GM21825 (cell line): Measurements from ENCODE around the gene CUL9.
"Not testable (repeated sequence)": the region's sequence is repeated elsewhere in the genome, so short reads cannot be mapped to it uniquely, and the experiment has no call there.

ENCODE experiments used
- ATAC-seq: cut with Tn5 transposase; IDR thresholded peaks from one replicate; pipeline ENCODE4 v1.9.1; 2021; ENCODE audit warnings: mild to moderate bottlenecking, moderate library complexity; ENCODE audit not compliant: unreplicated experiment

CUL9 gene

DNA sequence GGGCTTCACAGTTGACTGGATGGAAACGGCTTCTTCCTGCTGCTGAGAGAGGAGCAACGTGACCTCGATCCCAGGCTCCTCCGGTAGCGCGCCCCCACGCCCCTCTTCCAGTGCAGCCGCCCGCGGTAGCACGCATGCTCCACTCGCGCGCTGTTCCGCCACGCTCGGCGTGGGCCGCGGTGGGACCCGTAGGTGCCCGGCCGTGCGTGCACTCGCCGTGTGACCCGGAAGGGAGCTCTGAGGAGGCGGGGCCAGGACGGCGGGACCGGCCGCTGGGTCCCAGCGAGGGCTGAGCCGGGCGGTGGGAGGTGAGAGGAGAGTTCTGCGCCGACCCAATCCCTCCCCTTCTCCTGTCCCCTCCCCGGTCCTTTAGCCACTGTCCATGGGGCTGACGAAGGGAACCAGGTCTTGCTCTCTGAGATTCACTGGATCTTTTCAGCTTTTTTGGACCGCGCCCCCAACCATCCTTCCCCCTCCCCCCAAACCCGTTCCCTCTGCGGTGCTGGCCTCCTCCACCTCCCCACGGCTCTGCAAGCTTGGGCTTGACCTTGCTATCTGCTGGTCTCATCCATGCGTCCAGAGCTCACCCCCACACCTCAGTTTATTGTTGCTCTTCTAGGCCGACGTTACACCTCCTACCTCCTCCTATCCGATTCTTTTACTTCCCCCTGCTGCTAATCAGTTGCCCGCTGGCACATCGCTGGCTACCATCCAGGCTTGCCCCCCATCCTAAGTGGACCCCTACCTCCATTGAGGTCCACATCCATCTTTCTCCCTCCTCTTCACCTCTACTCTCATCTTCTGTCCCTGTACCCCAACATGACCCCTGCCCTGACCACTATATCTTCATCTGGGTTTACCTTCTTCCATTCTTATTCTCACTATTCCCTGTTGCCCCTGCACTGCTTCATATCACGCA lies at the start of gene CUL9:
TSS of gene CUL9 (plus strand) at position 255 of the 919 bp plus-strand sequence. CDS start 2,115 bp downstream, outside the sequence.
- peak; percentile 84 for ATAC-seq

DNA sequence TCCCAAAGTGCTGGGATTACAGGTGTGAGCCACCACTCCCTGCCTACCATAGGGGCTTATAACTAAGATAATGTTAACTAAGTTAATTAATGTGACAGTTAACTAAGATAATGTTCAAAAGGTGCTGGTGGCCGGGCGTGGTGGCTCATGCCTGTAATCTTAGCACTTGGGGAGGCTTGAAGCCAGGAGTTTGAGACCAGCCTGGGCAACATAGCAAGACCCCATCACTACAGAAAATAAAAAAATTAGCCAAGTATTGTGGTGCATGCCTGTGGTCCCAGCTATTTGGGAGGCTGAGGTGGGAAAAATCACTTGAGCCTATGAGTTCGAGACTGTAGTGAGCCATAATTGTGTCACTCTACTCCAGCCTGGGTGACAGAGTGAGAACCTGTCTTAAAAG lies 43.7 kb upstream of the CUL9 start:
- ATAC-seq = no peak

DNA sequence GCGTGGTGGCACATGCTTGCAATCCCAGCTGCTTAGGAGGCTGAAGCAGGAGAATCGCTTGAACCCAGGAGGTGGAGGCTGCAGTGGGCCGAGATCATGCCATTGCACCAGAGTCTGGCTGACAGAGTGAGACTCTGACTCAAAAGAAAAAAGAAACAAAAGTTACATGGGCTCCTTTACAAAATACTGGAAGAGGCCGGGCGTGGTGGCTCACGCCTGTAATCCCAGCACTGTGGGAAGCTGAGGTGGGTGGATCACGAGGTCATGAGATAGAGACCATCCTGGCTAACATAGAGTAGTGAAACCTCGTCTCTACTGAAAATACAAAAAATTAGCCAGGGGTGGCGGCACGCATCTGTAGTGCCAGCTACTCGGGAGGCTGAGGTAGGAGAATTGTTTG lies 42.0 kb upstream of the CUL9 start:
- ATAC-seq = not testable (repeated sequence)

DNA sequence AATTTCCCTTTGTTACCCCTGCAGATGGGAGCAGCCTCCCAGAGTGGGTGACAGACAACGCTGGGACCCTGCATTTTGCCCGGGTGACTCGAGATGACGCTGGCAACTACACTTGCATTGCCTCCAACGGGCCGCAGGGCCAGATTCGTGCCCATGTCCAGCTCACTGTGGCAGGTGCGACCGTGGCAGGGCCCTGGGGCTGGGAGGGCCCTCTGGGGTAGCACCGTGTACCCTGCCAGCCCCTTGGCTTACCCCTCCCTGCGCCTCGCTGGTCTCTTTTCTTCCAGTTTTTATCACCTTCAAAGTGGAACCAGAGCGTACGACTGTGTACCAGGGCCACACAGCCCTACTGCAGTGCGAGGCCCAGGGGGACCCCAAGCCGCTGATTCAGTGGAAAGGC lies 40.4 kb upstream of the CUL9 start:
- no peak for ATAC-seq

DNA sequence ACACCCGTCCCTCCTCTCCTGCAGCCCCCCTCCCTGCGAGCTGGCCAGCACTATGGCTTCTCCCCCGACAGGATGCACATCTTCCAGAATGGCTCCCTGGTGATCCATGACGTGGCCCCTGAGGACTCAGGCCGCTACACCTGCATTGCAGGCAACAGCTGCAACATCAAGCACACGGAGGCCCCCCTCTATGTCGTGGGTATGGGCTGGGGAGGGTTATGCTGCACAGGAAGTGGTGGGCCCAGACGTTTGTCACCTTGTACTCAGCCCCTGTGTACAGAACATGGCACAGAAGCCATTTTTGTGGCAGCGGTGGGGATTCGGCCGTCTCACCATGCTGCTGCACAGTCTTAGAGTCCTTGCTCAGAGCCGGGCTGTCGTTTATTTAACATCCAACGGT lies 39.9 kb upstream of the CUL9 start:
- ATAC-seq = no peak

DNA sequence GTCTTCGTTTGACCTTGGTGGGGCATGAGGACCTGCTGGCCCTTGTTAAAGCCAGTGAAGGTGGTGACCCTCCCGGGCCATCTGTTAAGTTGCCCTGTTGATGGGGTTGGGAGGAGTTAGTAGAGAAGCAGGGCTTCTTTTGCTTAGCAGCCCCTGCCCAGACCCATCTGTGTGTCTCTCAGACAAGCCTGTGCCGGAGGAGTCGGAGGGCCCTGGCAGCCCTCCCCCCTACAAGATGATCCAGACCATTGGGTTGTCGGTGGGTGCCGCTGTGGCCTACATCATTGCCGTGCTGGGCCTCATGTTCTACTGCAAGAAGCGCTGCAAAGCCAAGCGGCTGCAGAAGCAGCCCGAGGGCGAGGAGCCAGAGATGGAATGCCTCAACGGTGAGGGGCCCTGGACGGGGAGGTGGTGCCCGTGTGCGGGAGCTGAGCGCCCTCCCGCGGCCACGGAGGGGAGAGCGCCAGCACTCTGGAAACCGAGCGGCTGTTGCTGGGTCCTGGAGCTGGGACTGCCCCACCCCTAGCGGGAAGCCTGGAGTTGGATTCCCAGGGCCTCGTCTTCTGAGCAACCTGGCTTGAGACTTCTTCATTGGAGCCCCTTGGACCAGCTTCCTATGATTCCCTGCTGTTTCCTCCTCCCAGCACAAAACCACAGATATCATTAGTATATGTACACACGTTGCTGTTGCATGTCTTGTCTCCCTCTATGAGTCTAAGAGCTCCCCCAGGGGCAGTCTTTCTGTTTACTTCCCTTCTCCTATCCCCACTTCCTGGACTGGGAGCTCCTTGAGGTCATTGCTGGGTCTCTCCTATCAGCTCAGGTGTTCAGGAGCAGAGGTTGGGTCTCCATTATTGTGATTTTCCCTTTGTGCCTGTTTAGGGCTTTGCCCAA lies 38.5 kb upstream of the CUL9 start:
- peak; percentile 71 for ATAC-seq

DNA sequence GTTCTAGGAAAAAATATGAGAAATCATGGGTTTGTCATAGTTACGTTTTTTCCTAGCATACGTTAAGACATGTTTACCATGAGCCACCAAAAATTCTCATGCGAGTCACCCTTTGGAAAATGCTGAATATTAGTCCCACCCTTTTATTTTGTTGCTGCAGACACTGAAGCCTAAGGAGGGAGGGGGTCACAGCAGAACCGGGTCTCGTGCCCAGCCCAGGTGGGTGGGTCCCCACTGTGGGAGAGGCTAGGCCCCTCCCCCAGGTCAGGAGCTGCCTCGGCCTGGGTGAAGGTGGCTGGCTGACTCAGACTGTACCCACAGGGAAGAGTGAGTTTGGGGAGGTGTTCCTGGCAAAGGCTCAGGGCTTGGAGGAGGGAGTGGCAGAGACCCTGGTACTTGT lies 37.1 kb upstream of the CUL9 start:
- ATAC-seq = no peak

DNA sequence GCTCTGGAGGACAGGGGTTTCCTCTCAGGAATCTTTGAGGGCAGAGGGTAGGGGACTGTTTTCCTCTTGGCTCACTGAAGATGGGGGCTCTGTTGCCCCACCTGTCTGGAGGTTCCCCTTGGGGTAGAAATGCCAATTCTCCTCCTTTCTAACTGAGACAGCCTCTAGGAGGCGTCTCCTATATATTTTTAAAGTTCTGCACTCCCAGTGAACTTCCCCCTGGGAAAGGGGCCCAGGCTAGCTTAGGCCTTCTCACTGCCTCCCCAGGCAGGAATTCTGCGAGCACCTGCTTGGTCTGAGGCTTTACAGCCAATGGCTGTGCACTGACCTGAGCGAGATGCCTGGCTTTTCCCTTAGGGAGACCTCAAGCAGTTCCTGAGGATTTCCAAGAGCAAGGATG lies 35.7 kb upstream of the CUL9 start:
- no peak for ATAC-seq

DNA sequence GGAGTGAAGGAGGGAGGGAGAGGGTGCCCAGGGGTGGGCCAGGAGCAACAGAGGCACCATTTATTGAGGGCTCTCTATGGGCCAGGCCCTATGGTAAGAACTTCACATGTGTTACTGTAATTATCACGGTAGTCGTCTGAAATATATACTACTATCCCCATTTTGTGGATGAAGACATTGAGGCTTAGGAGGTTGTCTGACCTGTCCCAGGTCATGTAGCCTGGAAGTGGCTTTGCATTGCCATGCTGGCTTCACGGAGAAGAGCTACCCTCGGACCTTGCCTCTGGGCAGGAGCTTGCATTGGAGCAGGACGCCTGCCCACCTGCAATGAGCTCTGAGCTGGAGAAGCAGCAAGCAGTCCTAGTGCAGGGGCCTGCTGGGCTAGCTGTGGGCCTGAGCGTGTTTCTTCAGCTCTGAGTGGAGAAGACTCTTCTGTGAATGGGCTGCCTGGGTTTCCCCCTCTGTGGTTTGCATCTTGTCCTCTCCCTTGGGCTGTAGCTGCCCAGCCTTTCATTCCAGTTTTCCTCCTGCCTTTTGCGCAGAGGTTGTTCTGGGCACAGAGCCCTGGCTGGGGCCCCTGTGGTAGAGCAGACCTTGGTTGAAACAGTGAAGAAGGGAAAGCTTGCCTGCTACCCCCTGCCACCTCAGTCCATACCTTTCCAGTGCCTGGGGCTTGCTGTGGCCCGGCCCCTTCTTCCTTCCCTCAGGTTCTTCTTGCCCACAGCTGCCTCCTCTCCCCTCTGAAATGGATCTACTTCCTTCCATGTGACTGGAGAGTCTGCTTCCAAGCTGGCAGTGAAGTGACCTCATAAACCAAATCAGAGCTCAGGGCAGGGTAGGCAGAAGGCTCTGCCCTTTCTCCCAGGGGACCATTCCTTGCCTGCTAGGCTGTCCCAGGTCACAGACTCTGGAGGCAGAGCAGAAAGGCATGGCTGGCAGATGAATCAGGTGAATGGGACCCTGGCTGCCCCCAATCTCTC lies 35.0 kb upstream of the CUL9 start:
- no peak for ATAC-seq

DNA sequence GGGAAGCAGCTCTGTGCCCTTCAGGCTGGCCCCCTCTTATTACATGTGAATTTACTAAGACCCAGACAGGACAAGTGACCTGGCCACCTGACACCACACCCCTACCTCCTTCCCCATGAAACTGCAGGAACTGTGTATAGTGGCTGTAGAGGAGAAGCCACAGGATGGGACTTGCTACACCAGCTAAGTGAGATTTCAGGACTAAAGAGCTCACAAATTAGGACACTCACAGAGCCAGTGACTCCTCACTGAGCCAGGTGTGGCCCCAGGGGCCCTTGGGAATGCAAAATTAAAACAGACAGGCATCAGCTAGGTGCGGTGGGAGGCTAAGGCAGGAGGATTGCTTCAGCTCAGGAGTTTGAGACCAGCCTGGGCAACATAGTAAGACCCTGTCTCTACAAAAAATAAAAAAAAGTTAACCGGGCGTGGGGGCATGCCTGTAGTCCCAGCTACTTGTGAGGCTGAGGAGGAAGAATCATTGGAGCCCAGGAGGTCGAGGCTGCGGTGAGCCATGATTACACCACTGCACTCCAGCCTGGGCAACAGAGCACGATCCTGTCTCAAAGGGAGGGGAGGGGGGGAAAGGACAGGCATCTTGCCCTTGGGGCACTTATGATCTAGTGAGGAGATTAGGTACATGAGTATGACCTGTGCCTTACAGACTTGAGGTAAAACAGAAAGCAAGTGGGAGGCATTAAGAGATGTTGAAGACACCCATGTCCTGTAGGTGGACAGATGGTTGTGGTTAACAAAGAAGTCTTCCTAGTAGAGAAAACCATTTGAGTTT lies 34.1 kb upstream of the CUL9 start:
- ATAC-seq = no peak

DNA sequence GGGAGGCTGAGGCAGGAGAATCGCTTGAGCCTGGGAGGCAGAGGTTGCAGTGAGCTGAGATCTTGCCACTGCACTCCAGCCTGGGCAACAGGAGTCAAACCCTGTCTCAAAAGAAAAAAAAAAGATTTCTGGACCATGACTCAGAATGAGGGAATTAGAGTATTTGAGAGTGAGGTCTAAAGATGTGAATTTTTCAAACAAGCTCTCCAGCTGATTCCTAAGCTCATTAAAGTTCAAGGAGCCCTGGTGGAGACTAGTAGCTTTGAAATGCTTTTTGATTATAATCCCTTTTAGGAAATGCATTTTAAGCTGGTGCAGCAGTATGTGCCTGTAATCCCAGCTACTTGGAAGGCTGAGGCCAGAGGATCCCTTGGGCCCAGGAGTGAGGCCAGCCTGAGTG lies 32.7 kb upstream of the CUL9 start:
- no peak for ATAC-seq

DNA sequence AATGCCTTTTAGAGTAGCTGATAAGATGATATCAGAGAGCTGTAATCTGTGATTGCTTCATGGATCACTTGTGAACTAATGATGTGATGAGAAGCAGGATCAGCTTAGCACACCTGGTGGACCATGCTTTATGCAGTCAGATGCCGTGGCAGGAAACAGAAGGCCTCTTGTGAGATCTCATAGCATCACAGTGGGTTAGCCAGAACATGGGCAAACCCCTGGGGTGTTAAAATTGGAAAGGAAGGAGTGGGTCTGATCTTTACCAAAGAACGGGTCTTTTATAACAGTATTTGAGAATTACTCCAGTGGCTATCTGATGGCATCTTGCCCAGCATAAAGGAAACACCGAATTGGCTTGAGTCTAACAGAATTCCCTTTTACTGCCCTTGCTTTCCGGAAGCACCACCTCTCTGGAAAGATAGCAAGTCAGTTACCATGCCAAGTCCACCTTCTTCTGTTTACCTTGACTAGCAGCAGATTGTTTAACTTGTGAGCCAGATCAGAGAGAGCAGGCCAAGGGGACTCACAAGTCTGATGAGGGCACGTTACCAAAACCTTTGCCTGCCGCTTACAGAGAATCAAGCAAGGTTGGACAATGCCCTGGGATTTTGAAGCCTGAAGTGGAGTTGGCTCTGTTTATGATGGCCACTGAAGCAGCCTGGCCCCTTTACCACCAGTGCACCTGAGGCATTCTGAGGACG lies 31.8 kb upstream of the CUL9 start:
- ATAC-seq = no peak

DNA sequence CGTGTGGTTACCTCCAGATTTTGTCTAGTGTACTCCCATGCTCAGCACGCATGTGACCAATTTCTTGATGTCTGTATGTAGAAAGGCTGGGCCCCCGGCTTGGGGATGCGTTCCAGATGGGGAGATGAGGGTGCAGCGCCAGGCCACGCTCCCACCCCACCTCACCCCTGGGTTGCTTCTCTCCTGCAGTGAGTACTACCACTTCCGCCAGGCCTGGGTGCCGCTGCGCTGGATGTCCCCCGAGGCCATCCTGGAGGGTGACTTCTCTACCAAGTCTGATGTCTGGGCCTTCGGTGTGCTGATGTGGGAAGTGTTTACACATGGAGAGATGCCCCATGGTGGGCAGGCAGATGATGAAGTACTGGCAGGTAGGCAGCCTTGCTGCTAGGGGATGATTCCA lies 22.4 kb upstream of the CUL9 start:
- ATAC-seq = no peak

DNA sequence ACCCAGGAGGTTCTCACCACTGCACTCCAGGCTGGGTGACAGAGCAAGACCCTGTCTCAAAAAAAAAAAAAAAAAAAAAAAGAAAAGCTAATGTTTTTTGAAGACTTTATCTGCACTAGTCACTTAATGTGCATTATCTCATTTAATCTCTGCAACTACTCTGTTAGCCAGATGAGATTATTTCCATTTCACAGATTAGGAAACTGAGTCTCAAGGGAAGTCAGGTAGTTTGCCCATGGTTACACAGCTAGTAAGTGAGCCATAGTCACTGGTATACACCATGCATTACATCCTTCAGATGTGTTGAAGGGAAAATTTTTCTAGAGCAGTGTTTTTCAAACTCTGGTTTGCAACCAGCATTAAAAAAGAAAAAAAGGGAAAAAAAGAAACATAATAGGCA lies 18.1 kb upstream of the CUL9 start:
- ATAC-seq = no peak

DNA sequence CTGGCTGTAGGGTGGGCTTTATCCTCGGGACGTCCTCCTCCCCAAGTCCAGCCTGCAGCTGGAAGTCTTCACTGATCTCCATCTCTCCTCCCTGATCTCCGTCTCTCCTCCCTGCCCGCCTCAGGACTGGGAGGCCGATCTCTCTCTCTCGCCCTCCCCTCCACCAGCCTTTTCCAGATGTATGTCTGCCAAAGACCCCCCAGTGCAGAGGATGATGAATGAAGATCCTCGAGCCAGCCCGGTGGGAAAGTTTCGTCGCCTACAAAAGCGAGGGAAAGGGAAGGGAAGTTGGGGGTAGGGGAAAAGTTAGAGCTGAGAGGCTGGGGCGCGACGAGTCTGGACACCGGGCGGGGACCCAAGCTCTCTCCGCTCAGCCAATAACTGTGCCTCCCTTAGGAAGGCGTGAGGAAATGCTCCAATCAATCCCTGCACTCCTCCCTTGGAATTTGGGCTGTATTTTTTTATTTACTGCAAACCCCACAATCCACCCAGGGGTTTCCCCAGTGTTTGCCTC lies 11.5 kb upstream of the CUL9 start:
- no peak for ATAC-seq

DNA sequence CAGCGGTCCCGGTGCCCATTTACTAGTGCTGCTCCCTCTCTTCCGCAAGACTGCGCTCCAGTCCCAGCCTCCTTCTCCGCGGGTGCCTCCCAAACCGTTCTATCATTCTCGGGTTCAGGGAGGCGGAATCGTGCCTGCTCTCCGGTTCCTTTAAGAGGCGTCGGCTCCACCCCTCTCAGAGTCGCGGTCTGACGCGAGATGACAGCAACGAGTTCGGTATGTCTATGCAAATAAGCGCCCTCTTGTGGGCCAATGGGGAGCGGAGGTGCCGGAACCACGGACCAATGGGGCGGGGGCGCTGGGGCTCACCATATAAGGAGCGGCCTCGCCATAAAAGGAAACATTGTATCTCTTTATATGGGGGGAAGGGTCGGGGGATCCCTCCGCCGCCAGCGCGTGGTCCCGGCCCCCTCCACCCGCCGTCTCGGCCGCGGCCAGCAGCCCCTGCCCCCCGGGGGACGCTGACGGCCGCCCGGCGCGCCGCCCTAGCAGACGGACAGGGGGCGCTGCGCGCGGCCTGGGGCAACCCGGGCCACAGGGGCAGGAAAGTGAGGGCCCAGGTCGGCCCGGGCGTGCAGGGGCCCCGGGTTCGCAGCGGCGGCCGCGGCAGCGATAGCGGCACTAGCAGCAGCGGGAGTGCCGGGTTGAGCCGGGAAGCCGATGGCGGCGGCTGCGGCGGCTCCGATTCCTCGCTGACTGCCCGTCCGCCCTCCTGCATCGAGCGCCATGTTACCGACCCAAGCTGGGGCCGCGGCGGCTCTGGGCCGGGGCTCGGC lies 10.9 kb upstream of the CUL9 start, which contains the start of gene SRF:
TSS of gene SRF (plus strand) at position 339 of the 776 bp plus-strand sequence. CDS start at position 727, 388 bp downstream.
- ATAC-seq = peak; percentile 54

DNA sequence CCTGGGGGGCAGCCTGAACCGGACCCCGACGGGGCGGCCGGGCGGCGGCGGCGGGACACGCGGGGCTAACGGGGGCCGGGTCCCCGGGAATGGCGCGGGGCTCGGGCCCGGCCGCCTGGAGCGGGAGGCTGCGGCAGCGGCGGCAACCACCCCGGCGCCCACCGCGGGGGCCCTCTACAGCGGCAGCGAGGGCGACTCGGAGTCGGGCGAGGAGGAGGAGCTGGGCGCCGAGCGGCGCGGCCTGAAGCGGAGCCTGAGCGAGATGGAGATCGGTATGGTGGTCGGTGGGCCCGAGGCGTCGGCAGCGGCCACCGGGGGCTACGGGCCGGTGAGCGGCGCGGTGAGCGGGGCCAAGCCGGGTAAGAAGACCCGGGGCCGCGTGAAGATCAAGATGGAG lies 10.3 kb upstream of the CUL9 start:
- ATAC-seq = peak; percentile 4
